Stimulated activated memory B cell treated with anti-CD40 and anti-IgM and Interleukin-4, amounts not matched to agents 10 μg/mL and 1 μg/mL and 100 μg/mL, for 72 hours (primary cell): ENCODE data around the gene PLAAT5.

ENCODE experiments used
- ATAC-seq: fragments of 150-1000 bp; cut with Tn5 transposase; 2 replicates; pipeline ENCODE4 v1.10.0; 2021
- H3K27ac Mint-ChIP-seq: one replicate; pipeline ENCODE4 v1.8.0; 2022; ENCODE audit warnings: mild to moderate bottlenecking, mixed read lengths
- H3K27me3 Mint-ChIP-seq: one replicate; pipeline ENCODE4 v1.8.0; 2022; ENCODE audit warnings: mixed read lengths
- H3K36me3 Mint-ChIP-seq: one replicate; pipeline ENCODE4 v1.8.0; 2022; ENCODE audit warnings: mixed read lengths
- H3K4me1 Mint-ChIP-seq: one replicate; pipeline ENCODE4 v1.8.0; 2022; ENCODE audit warnings: mixed read lengths
- H3K4me3 Mint-ChIP-seq: one replicate; pipeline ENCODE4 v1.8.0; 2022; ENCODE audit warnings: mild to moderate bottlenecking, moderate library complexity, mixed read lengths
- H3K9me3 Mint-ChIP-seq: one replicate; pipeline ENCODE4 v1.8.0; 2022; ENCODE audit warnings: mixed read lengths

The PLAAT5 gene

GRCh38 chr11:63504054-63504453 is 13.1 kb upstream of the PLAAT5 start:
- peaks cover 9% of the 10 kb centered on the region for H3K9me3 Mint-ChIP-seq
- no peak overlapping the region for H3K4me3 Mint-ChIP-seq

GRCh38 chr11:63503492-63503891 is 12.5 kb upstream of the PLAAT5 start:
- ATAC-seq: no peak

More at GRCh38 chr11:63504054-63504453, 13.1 kb upstream of the PLAAT5 start:
- Mint-ChIP-seq H3K36me3 (no peaks in the 10 kb centered on the region), H3K27me3 (peaks cover 37% of the 10 kb centered on the region), H3K27ac (no peak overlapping the region), H3K4me1 (peaks cover 14% of the 10 kb centered on the region)
- ATAC-seq: no peak

GRCh38 chr11:63502252-63502820 is 11.4 kb upstream of the PLAAT5 start:
- H3K27me3 Mint-ChIP-seq: peaks cover 39% of the 10 kb centered on the region
- peaks cover 14% of the 10 kb centered on the region for H3K4me1 Mint-ChIP-seq
- no peaks in the 10 kb centered on the region for H3K36me3 Mint-ChIP-seq
- H3K9me3 Mint-ChIP-seq: peaks cover 13% of the 10 kb centered on the region
- ATAC-seq: no peak
- no peak overlapping the region for H3K4me3 Mint-ChIP-seq
- no peak overlapping the region for H3K27ac Mint-ChIP-seq

More at GRCh38 chr11:63503492-63503891, 12.5 kb upstream of the PLAAT5 start:
- Mint-ChIP-seq H3K4me3 (no peak overlapping the region), H3K27me3 (peaks cover 37% of the 10 kb centered on the region), H3K27ac (no peak overlapping the region), H3K4me1 (peaks cover 14% of the 10 kb centered on the region), H3K36me3 (no peaks in the 10 kb centered on the region), H3K9me3 (peaks cover 12% of the 10 kb centered on the region)

- no peak overlapping the region for H3K4me3 Mint-ChIP-seq
- H3K4me1 Mint-ChIP-seq: peaks cover 9% of the 10 kb centered on the region
- no peak overlapping the region for H3K27ac Mint-ChIP-seq
- ATAC-seq: no peak
- no peaks in the 10 kb centered on the region for H3K36me3 Mint-ChIP-seq
- H3K9me3 Mint-ChIP-seq: peaks cover 13% of the 10 kb centered on the region
- H3K27me3 Mint-ChIP-seq: peaks cover 39% of the 10 kb centered on the region
Measured at GRCh38 chr11:63501236-63501635, 10.3 kb upstream of the PLAAT5 start.

GRCh38 chr11:63499874-63500273 is 8.9 kb upstream of the PLAAT5 start:
- H3K27me3 Mint-ChIP-seq: peaks cover 40% of the 10 kb centered on the region
- no peaks in the 10 kb centered on the region for H3K4me1 Mint-ChIP-seq
- no peak overlapping the region for H3K4me3 Mint-ChIP-seq
- H3K27ac Mint-ChIP-seq: no peak overlapping the region
- no peaks in the 10 kb centered on the region for H3K36me3 Mint-ChIP-seq
- H3K9me3 Mint-ChIP-seq: peaks cover 13% of the 10 kb centered on the region
- ATAC-seq: no peak

- Mint-ChIP-seq H3K27me3 (peaks cover 89% of the 10 kb centered on the region), H3K9me3 (peaks cover 12% of the 10 kb centered on the region), H3K36me3 (no peaks in the 10 kb centered on the region), H3K27ac (no peak overlapping the region), H3K4me3 (no peak overlapping the region), H3K4me1 (peaks cover 7% of the 10 kb centered on the region)
- ATAC-seq: no peak
Measured at GRCh38 chr11:63494975-63495374, 4.0 kb upstream of the PLAAT5 start.

- H3K27me3 Mint-ChIP-seq: peaks cover 84% of the 10 kb centered on the region
- no peak overlapping the region for H3K27ac Mint-ChIP-seq
- no peak overlapping the region for H3K4me3 Mint-ChIP-seq
- H3K4me1 Mint-ChIP-seq: peaks cover 7% of the 10 kb centered on the region
- no peak for ATAC-seq
- peaks cover 4% of the 10 kb centered on the region for H3K9me3 Mint-ChIP-seq
- no peaks in the 10 kb centered on the region for H3K36me3 Mint-ChIP-seq
Measured at GRCh38 chr11:63493127-63493526, 2.2 kb upstream of the PLAAT5 start.

- Mint-ChIP-seq H3K27ac (no peak overlapping the region), H3K4me3 (no peak overlapping the region), H3K9me3 (peaks cover 4% of the 10 kb centered on the region), H3K27me3 (peaks cover 77% of the 10 kb centered on the region), H3K4me1 (peaks cover 7% of the 10 kb centered on the region), H3K36me3 (no peaks in the 10 kb centered on the region)
- no peak for ATAC-seq
Measured at GRCh38 chr11:63492441-63492840, 1.5 kb upstream of the PLAAT5 start.

- Mint-ChIP-seq H3K27ac (no peak overlapping the region), H3K9me3 (peaks cover 4% of the 10 kb centered on the region), H3K4me3 (no peak overlapping the region), H3K36me3 (no peaks in the 10 kb centered on the region), H3K4me1 (peaks cover 7% of the 10 kb centered on the region), H3K27me3 (peaks cover 71% of the 10 kb centered on the region)
- ATAC-seq: no peak
Measured at GRCh38 chr11:63491636-63492372, 837 bp upstream of the PLAAT5 start.

- no peak overlapping the region for H3K27ac Mint-ChIP-seq
- no peaks in the 10 kb centered on the region for H3K36me3 Mint-ChIP-seq
- peaks cover 6% of the 10 kb centered on the region for H3K9me3 Mint-ChIP-seq
- H3K27me3 Mint-ChIP-seq: peaks cover 65% of the 10 kb centered on the region
- peak overlapping the region; percentile 41 for H3K4me3 Mint-ChIP-seq
- peaks cover 7% of the 10 kb centered on the region for H3K4me1 Mint-ChIP-seq
- no peak for ATAC-seq
Measured at GRCh38 chr11:63491240-63491587, 247 bp upstream of the PLAAT5 start.

- no peak overlapping the region for H3K27ac Mint-ChIP-seq
- peaks cover 54% of the 10 kb centered on the region for H3K27me3 Mint-ChIP-seq
- H3K4me1 Mint-ChIP-seq: peaks cover 7% of the 10 kb centered on the region
- peaks cover 2% of the 10 kb centered on the region for H3K36me3 Mint-ChIP-seq
- no peak for ATAC-seq
- H3K4me3 Mint-ChIP-seq: no peak overlapping the region
- H3K9me3 Mint-ChIP-seq: peaks cover 17% of the 10 kb centered on the region
Measured at GRCh38 chr11:63489879-63490278, 1.1 kb downstream of the PLAAT5 start.

- Mint-ChIP-seq H3K4me3 (no peak overlapping the region), H3K36me3 (peaks cover 7% of the 10 kb centered on the region), H3K9me3 (peaks cover 24% of the 10 kb centered on the region), H3K4me1 (peaks cover 7% of the 10 kb centered on the region), H3K27me3 (peaks cover 43% of the 10 kb centered on the region), H3K27ac (no peak overlapping the region)
- ATAC-seq: no peak
Measured at GRCh38 chr11:63488789-63489188, 2.2 kb downstream of the PLAAT5 start.

GRCh38 chr11:63485777-63486176 is 5.2 kb downstream of the PLAAT5 start:
- Mint-ChIP-seq H3K9me3 (peaks cover 25% of the 10 kb centered on the region), H3K36me3 (peaks cover 7% of the 10 kb centered on the region), H3K27ac (no peak overlapping the region), H3K27me3 (peaks cover 12% of the 10 kb centered on the region), H3K4me1 (no peaks in the 10 kb centered on the region), H3K4me3 (no peak overlapping the region)
- ATAC-seq: no peak

GRCh38 chr11:63480039-63480438 is 10.9 kb downstream of the PLAAT5 start:
- no peak overlapping the region for H3K27ac Mint-ChIP-seq
- no peaks in the 10 kb centered on the region for H3K4me1 Mint-ChIP-seq
- ATAC-seq: no peak
- no peak overlapping the region for H3K4me3 Mint-ChIP-seq
- H3K36me3 Mint-ChIP-seq: peaks cover 14% of the 10 kb centered on the region
- H3K9me3 Mint-ChIP-seq: peaks cover 20% of the 10 kb centered on the region
- peaks cover 13% of the 10 kb centered on the region for H3K27me3 Mint-ChIP-seq

GRCh38 chr11:63478896-63479295 is 12.1 kb downstream of the PLAAT5 start:
- H3K4me3 Mint-ChIP-seq: no peak overlapping the region
- peaks cover 13% of the 10 kb centered on the region for H3K27me3 Mint-ChIP-seq
- no peak for ATAC-seq
- peaks cover 8% of the 10 kb centered on the region for H3K36me3 Mint-ChIP-seq
- H3K4me1 Mint-ChIP-seq: no peaks in the 10 kb centered on the region
- peaks cover 12% of the 10 kb centered on the region for H3K9me3 Mint-ChIP-seq
- H3K27ac Mint-ChIP-seq: no peak overlapping the region

- ATAC-seq: no peak
- Mint-ChIP-seq H3K4me1 (no peaks in the 10 kb centered on the region), H3K27ac (no peak overlapping the region), H3K9me3 (peaks cover 11% of the 10 kb centered on the region), H3K27me3 (peaks cover 13% of the 10 kb centered on the region), H3K4me3 (no peak overlapping the region), H3K36me3 (peaks cover 8% of the 10 kb centered on the region)
Measured at GRCh38 chr11:63476618-63477017, 14.3 kb downstream of the PLAAT5 start.
